Amniotic epithelial cell (primary cell): Measurements from ENCODE around the gene SLC12A7.

Experiments used
- DNase-seq: peaks from one replicate; pipeline ENCODE4 v3.0.0-alpha.2; 2010; ENCODE audit warnings: low read depth

The SLC12A7 gene

GRCh38 chr5:1125030-1125357, 13.1 kb upstream of the SLC12A7 start:
- peak; percentile 96 for DNase-seq

GRCh38 chr5:1124205-1125029, 12.6 kb upstream of the SLC12A7 start:
- DNase-seq, result no peak

DNA sequence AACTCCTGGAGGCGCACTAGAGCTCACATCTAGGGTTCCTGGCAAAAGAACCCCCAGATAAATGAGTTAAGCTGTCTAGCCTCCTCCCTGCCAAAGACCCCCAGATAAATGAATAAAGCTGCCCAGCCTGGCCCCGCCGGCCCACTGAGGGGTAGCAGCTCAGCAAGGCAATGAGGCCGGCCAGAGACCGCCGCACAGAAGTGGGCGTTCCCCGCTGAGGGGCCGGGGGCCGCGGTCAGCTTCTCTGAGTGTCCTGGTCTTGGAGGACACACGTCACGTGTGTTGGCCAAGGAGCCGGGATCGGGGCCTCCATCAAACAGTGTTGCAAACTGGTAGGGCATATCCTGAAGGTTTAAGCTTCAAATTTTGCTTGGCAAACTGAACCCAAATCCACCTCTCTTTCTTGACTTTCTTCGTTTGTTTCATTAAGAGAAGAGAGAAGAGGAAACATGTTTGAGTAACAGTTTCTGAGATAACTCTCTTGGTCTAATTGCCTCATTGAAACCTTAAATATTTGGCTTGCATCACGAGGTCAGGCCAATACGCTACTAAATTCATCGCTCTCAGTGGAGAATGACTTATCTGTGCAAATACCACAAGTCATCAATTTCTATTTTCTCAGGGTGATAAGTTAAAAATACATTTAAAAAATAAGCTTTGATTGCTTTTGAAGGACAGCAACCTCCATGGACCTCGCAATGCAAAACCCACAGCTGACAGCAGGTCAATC, 11.7 kb upstream of the SLC12A7 start:
- DNase-seq, result no peak

GRCh38 chr5:1122511-1123294, 10.8 kb upstream of the SLC12A7 start:
- no peak for DNase-seq

DNA sequence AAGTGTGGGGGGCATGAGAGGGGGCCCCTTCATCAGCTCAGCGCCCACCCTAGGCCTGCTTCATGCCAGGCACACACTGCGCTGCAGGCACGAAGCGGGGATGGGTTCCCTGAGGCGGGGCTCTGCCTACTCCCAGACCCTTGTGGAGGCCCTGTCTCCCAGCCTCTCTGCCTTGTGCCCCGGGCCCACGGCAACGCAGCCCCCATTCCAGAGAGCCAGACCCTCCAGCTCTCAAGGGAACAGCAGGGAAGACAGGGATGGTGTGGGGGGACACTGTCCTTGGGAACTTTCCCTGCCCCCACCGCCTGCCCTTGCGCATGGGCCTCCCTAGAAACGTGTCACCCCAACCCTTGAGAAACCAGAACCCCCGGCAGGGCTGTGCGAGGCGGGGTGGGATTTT, 10.0 kb upstream of the SLC12A7 start:
- no peak for DNase-seq

DNA sequence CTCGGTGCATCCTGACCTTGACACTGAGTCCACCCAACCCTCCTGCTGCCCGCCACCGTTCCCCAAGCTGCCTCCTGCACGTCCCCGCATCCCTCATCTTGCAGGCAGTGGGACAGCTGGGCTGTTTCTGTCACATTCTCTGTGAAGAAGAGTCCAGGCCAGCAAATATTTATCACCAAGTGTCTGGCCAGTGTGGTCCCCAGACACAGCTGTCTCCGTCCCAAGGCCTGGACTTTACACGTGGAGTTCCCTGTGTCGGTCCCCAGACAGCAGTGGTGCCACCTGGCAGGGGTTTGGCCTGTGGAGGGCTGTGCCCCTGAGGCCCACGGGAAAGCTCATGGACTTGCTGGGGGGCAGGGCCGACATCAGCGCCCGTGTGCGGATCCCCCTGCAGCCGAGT, 9.2 kb upstream of the SLC12A7 start:
- DNase-seq, result no peak

DNA sequence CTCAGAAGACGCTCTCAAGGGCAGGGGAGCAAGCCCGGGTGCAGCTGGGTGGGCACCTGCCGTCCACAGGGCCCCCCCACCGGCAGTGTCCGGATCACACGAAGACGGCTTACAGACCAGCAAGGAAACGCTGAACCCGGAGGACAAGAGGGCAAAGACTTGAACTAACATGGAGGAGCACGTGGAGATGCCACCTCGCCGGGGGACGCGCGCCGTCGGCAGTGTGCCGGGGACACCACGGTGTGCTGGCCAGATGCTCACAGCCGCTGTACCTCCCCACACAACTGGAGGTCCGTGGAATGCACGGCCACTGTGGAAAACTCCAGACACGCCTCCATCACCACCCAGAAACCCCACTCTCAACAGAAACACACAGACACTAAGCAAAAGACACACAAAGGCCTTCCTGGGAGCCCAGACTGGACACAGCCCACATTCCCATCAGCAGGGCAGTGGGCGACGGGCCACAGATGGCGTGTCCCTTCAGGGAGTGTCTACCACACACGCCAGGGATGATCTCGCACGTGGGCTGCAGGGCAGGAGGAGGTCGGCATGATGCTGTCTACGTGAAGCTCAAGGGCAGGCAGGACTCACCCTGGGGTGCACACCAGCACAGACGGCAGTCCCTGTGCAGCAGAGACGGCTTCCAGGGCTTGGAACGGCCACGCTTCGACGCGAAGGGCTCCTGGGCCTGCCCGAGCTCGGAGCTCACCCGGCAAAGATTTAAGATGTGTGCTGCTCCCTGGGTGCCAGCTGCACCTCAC, 8.6 kb upstream of the SLC12A7 start:
- no peak for DNase-seq

GRCh38 chr5:1119312-1119831, 7.5 kb upstream of the SLC12A7 start:
- no peak for DNase-seq

- DNase-seq, result peak; percentile 48
These were observed 6.9 kb upstream of the SLC12A7 start for GRCh38 chr5:1118738-1119137.

DNA sequence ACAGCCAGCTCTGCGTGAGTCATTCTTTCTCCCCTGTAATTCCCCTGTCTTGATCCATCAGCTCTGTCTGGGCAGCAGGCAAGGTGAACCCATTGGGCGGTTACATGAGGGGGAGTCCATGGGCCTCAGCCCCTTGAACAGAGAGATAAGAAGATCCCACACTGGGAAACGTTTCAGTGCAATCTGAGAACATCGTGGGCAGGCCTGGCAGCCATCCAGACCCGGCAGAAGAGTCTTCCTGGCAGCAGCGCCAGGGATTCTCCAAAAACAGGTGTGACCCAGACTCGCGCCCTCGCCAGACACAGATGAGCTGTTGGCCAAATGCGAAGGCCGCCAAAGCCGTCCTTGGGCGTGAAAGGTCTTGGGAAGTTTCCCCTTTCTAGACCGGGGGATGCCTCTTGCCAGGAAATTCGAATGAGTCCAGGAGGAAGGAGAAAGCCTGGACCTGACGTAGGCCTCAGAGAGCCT, 6.4 kb upstream of the SLC12A7 start:
- peak; percentile 94 for DNase-seq

DNA sequence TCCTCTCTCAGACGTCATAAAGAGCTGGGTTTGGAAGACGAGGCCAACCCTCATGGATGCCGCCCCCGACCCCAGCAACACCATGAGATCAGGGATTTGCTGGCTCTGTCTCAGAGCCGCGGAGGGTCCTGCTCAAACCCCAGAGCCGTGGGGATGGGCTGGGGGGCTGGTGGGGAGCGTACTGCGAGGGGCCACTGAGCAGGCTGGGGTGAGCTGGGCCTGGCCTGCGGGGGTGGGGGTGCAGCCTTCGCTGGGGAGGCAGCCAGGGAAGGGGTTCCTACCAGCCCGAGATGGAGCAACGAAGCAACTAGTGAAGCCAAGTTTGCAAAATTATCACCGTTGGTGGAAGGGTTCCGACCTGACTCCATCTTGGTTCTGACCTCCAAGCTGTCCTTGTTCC, 5.1 kb upstream of the SLC12A7 start:
- DNase-seq, result no peak

- no peak for DNase-seq
These were observed 4.4 kb upstream of the SLC12A7 start for GRCh38 chr5:1116109-1116740.

- no peak for DNase-seq
These were observed 3.4 kb upstream of the SLC12A7 start for GRCh38 chr5:1115123-1115815.

- no peak for DNase-seq
These were observed 2.1 kb upstream of the SLC12A7 start for GRCh38 chr5:1113805-1114586.

DNA sequence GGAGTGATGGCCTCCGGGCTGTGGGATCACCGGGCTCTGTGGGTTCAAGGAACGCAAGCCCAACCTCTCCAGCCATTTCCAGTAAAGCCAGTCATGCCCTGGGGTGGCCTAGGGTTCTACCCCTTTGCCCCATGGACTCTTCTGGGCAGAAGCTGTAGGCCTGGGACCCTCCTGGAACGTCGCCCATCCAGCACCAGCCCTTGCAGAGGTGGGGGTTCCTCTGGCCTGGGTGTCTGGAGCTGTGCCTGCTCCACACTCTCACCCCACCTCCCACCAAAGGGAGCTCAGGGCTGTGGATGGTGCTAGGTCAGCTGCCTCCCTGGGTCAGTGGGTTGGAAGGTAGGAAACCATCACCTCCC, 1.4 kb upstream of the SLC12A7 start:
- DNase-seq, result no peak

DNA sequence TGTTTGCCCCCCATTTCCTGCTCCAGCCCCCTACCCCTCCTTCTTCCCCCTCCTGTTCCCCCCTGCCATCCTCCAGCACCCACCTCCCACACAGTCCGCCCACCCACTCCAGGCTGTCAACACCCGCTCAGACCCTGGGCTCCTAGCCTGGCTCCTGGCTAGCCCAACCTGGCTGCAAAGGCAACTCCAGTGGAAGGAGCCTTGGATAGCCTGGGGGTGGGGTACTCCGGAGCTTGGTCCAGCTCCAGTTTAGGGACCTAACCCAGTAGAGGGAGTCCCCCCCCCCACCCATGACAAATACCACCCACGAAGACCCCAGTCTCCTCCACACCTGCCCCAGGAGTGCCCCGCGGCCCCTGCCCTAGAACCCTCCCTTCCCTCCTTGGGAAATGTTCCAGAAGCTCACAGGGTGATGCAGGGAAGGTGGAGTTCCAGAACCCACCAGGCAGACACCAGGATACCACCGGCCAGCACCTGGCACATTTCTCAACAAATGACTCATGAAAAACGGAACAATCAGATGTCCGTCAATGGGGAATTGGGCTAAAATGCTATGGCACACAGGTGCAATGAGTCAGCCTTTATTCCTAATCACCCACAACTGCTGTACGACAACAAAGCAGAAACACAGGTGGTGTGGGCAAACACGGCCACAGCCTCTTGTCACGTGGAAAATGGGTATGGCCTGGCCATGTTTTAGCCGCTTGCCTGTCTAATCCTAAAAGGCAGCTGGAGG, 901 bp upstream of the SLC12A7 start:
- DNase-seq, result no peak

DNA sequence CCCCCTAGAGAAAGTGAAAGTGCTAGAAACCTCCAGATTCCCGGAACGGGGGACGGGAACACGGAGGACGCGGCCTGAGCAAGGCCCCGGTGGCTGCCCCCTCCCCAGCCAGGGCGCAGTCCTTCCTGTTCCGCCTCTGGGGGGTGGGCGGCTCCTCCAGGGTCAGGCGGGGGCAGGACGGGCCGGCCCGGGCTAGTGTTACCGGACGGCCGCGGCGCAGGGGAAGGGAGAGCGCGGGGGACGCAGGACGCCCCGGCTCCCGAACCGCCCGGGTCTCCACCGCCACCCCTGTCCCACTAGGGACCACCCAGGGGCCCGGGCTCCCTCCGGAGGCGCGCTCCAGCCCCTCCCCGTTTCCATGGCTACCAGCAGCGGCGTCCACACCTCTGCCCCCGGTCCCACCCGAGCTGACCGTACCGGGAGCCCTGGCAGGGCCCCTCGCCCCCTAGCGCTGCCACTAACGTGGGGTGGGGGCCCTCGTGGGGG, 579 bp downstream of the SLC12A7 start:
- no peak for DNase-seq

DNA sequence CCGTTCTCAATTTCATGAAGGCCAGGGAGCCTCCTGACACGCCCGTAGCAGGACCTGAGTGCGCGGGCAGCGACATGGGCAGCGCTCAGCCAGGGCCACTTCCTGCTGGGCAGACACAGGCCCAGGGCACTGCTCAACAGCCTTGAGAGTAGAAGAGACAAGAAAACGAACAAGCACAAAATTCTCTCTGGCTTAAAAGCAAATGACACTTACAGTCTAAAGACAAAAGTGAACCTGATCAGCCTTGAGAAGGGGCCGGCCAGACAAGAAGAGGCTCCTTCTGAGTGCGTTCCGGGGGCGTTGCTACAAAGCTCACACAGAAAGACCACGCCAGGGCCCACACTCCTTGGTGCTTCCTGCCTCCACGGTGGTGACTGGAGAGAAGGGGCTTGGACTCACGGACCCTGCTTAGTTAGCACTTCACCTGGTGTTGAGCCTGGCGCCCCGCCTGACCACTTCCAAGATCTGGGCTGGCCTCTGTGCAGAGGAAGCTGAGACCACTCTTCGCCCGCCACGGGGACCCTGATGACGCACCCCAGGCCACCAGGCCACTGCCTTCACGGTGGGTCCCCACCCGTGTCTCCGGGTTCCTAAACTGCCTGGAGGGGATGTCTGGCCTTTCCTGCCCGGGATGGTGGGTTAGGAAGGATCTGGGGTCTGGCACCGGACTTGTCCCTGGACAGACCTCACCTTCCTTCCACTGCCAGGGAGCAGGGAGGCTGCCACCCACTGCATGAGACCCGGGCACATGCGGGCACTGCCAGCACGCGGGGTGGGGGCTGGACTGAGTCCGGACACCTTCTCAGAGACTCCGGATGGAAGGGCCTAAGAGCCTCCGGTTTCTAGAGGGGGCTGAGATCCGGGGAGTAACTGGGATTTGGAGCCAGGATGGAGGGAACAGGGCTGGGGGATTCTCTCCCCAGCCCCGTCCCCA, 1.3 kb downstream of the SLC12A7 start:
- DNase-seq, result no peak
